Ascending aorta (tissue), 2 donors: ENCODE results near the gene MYPN. TPM values are rescaled to one million over a fixed set of nuclear protein-coding genes. Genes with fewer than 3 reads are reported as not detected.

Experiments used
- DNase-seq, 2 donors: peaks; one replicate each; pipeline ENCODE4 v3.0.0-alpha.2; 2019; ENCODE audit warnings: low spot score in 2 of 2
- H3K27ac ChIP-seq, 2 donors: fragments of 200-600 bp; sonication (generic); one replicate each; pipeline ENCODE4 v1.5.1; 2016 to 2017; ENCODE audit warnings: mild to moderate bottlenecking in 1 of 2
- H3K27me3 ChIP-seq: fragments of 200-600 bp; sonication (generic); one replicate; pipeline ENCODE4 v1.5.1; 2017
- H3K36me3 ChIP-seq, 2 donors: fragments of 200-600 bp; sonication (generic); one replicate each; pipeline ENCODE4 v1.5.1; 2016
- H3K4me1 ChIP-seq, 2 donors: fragments of 200-600 bp; sonication (generic); one replicate each; pipeline ENCODE4 v1.5.1; 2016 to 2017; ENCODE audit warnings: mild to moderate bottlenecking in 1 of 2
- H3K4me3 ChIP-seq, 2 donors: fragments of 200-600 bp; sonication (generic); one replicate each; pipeline ENCODE4 v1.5.1; 2016 to 2017; ENCODE audit warnings: mild to moderate bottlenecking in 1 of 2
- H3K9me3 ChIP-seq, 2 donors: fragments of 200-600 bp; sonication (generic); one replicate each; pipeline ENCODE4 v1.5.1; 2016
- CTCF ChIP-seq, 3 experiments: fragments of 200-600 bp in 2 of 3; fragments of 450-650 bp in 1 of 3; sonication (generic) in 2 of 3; IDR thresholded peaks; one replicate each; pipeline ENCODE4 v1.5.1; 2016 to 2019; ENCODE audit warnings: antibody characterized with exemption in 3 of 3, mild to moderate bottlenecking in 1 of 3, moderate library complexity in 1 of 3
- intact Hi-C: fragments of 100-400 bp; cut with DNase I; formaldehyde crosslinking; loops from one replicate; pipeline ENCODE4 v1.15.1; 2023
- total RNA-seq: library from RNA; depleted of rRNA; stranded (reverse); fragments of >200 nt; gene quantifications from one replicate; pipeline ENCODE4 v1.1.0, GENCODE V29; 2016

The MYPN gene
- total RNA-seq, 1 donor from 2014 or later: not detected

GRCh38 chr10:68158031-68158430 is 48.7 kb downstream of the MYPN start:
- Histone ChIP-seq H3K4me1 (peaks cover 0 to 9% of the 10 kb centered on the region in 2 donors), H3K36me3 (no peaks in the 10 kb centered on the region), H3K27ac (no peak overlapping the region), H3K9me3 (no peaks in the 10 kb centered on the region), H3K4me3 (no peak overlapping the region), H3K27me3 (no peaks in the 10 kb centered on the region)
- TF ChIP-seq CTCF (IDR thresholded peaks at IDR 0.05): no peak
- intact Hi-C loops: loop anchor here (10.0 kb wide), 1 partner anchor 273 kb away; the partner anchor contains the start of gene SIRT1
- DNase-seq: no peak

- no peak for TF ChIP-seq CTCF (IDR thresholded peaks at IDR 0.05)
- no peak for DNase-seq
- Histone ChIP-seq H3K4me1 (no peaks in the 10 kb centered on the region), H3K27ac (no peak overlapping the region), H3K4me3 (no peak overlapping the region), H3K9me3 (no peaks in the 10 kb centered on the region), H3K27me3 (no peaks in the 10 kb centered on the region), H3K36me3 (no peaks in the 10 kb centered on the region)
- intact Hi-C loops: no loop called here
These were observed 54.4 kb downstream of the MYPN start for GRCh38 chr10:68163735-68164134.

- Histone ChIP-seq H3K9me3 (no peaks in the 10 kb centered on the region), H3K4me3 (no peak overlapping the region), H3K4me1 (no peaks in the 10 kb centered on the region), H3K27ac (no peak overlapping the region), H3K27me3 (no peaks in the 10 kb centered on the region), H3K36me3 (no peaks in the 10 kb centered on the region)
- no peak for DNase-seq
- intact Hi-C loops: no loop called here
- TF ChIP-seq CTCF (IDR thresholded peaks at IDR 0.05): no peak
These were observed 56.4 kb downstream of the MYPN start for GRCh38 chr10:68165643-68166042.

DNA sequence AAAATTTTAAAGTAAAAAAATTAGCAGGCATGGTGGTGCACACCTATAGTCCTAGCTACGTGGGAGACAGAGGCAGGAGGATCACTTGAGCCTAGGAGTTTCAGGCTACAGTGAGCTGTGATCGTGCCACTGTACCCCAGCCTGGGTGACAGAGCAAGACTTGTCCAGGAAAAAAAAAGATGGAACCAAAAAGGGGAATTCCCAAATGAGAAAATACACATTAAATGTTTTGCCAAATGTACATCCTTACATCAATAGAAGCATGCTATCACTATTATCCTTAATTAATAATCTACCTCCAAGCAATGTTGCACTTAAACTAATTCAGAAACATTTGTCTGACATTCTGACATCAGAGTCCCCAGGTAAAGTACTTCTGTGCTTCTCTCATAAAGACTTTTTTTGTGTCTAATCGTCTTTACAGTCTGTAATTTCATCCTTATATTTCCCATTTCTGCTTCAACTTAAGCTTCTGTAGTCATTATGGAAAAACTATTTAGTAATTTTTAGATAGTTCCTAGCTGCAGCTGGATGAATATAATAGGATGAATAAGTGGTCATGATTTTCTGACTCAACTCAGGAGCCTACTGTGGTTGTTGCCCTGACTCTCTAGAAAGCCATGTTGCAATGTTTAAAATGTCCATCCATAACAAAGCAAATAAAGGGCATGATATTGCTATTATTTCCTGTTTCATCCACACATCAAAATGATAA is 57.7 kb downstream of the MYPN start:
- no peak for TF ChIP-seq CTCF (IDR thresholded peaks at IDR 0.05)
- H3K4me1 ChIP-seq: no peaks in the 10 kb centered on the region
- no peaks in the 10 kb centered on the region for H3K27me3 ChIP-seq
- H3K36me3 ChIP-seq: no peaks in the 10 kb centered on the region
- intact Hi-C loops: no loop called here
- no peaks in the 10 kb centered on the region for H3K9me3 ChIP-seq
- DNase-seq: no peak
- no peak overlapping the region for H3K27ac ChIP-seq
- H3K4me3 ChIP-seq: no peak overlapping the region

- DNase-seq: no peak
- Histone ChIP-seq H3K4me1 (no peaks in the 10 kb centered on the region), H3K4me3 (no peak overlapping the region), H3K9me3 (no peaks in the 10 kb centered on the region), H3K27me3 (no peaks in the 10 kb centered on the region), H3K27ac (no peak overlapping the region), H3K36me3 (no peaks in the 10 kb centered on the region)
- TF ChIP-seq CTCF (IDR thresholded peaks at IDR 0.05): no peak
- intact Hi-C loops: no loop called here
These were observed 58.4 kb downstream of the MYPN start for GRCh38 chr10:68167586-68168189.
